HL-60 (cell line): Measurements from ENCODE around the gene C16orf86.

Source experiments
- DNase-seq, 2 experiments: peaks; one replicate each; pipeline ENCODE4 v3.0.0-alpha.2; 2010 to 2020; ENCODE audit warnings: low read depth in 1 of 2, low spot score in 1 of 2
- H3K27ac ChIP-seq: fragments of 250-450 bp; sonication (Bioruptor Pico); replicated peaks from 2 replicates; pipeline ENCODE4 v1.5.1; 2020; ENCODE audit warnings: mild to moderate bottlenecking, moderate library complexity
- H3K27me3 ChIP-seq: fragments of 250-450 bp; sonication (Bioruptor Pico); 2 replicates; pipeline ENCODE4 v1.5.1; 2021; ENCODE audit warnings: mild to moderate bottlenecking, moderate library complexity; ENCODE audit not compliant: insufficient read depth, poor library complexity, severe bottlenecking
- H3K4me3 ChIP-seq: replicated peaks from 2 replicates; pipeline ENCODE4 v1.5.1; 2011; ENCODE audit warnings: mild to moderate bottlenecking, control low read depth, low read length; ENCODE audit not compliant: insufficient read depth
- CTCF ChIP-seq: IDR thresholded peaks from one replicate; pipeline ENCODE4 v1.5.1; 2011; ENCODE audit warnings: low read length, control low read depth, inconsistent platforms; ENCODE audit not compliant: insufficient read depth
- GABPA ChIP-seq: IDR thresholded peaks from 2 replicates; pipeline ENCODE4 v1.6.1; 2012; ENCODE audit warnings: low read depth
- POLR2AphosphoS5 ChIP-seq: IDR thresholded peaks from 2 replicates; pipeline ENCODE4 v1.6.1; 2012; ENCODE audit warnings: low read depth
- REST ChIP-seq: IDR thresholded peaks from 2 replicates; pipeline ENCODE4 v1.6.1; 2012; ENCODE audit warnings: low read depth; ENCODE audit not compliant: insufficient replicate concordance
- SPI1 ChIP-seq: IDR thresholded peaks from 2 replicates; pipeline ENCODE4 v1.6.1; 2012; ENCODE audit warnings: low read depth, mild to moderate bottlenecking, borderline replicate concordance

Gene C16orf86

GRCh38 chr16:67662653-67663010 is 4.0 kb upstream of the C16orf86 start:
- H3K4me3 ChIP-seq, result no peak overlapping the region
- DNase-seq, result no peak
- no peak overlapping the region for H3K27ac ChIP-seq
- TF ChIP-seq GABPA, result no peak
- no peak for TF ChIP-seq CTCF
- TF ChIP-seq POLR2AphosphoS5, result no peak
- TF ChIP-seq REST, result no peak
- no peak for TF ChIP-seq SPI1
- no peaks in the 10 kb centered on the region for H3K27me3 ChIP-seq

GRCh38 chr16:67663151-67663876 is 3.3 kb upstream of the C16orf86 start:
- peak in 1 of 2 experiments; percentile 41 for DNase-seq

GRCh38 chr16:67663877-67664222 is 2.8 kb upstream of the C16orf86 start:
- TF ChIP-seq CTCF (no peak), GABPA (no peak)
- no peak for DNase-seq
- Histone ChIP-seq H3K27me3 (no peaks in the 10 kb centered on the region), H3K27ac (no peak overlapping the region), H3K4me3 (no peak overlapping the region)

More at GRCh38 chr16:67663151-67663876, 3.3 kb upstream of the C16orf86 start:
- no peaks in the 10 kb centered on the region for H3K27me3 ChIP-seq
- no peak overlapping the region for H3K27ac ChIP-seq
- TF ChIP-seq REST (no peak), CTCF (peak; percentile 29)
- no peak overlapping the region for H3K4me3 ChIP-seq

GRCh38 chr16:67664258-67664657 is 2.4 kb upstream of the C16orf86 start:
- Histone ChIP-seq H3K4me3 (no peak overlapping the region), H3K27me3 (no peaks in the 10 kb centered on the region), H3K27ac (no peak overlapping the region)
- no peak for DNase-seq
- TF ChIP-seq SPI1 (no peak), CTCF (no peak), GABPA (no peak), POLR2AphosphoS5 (no peak), REST (no peak)
